Fibroblast of lung (primary cell): Measurements from ENCODE around the gene ZSCAN2.
"Not testable (repeated sequence)": the region's sequence is repeated elsewhere in the genome, so short reads cannot be mapped to it uniquely, and the experiment has no call there.

Experiments used
- CTCF ChIP-seq, 2 donors: IDR thresholded peaks in 1 of 2; conservative IDR thresholded peaks in 1 of 2; 1 replicate in 1 of 2; 2 replicates in 1 of 2; pipeline ENCODE4 v1.5.1; 2011 to 2012; ENCODE audit warnings: low read length in 2 of 2, control low read depth in 1 of 2, inconsistent platforms in 1 of 2, low read depth in 1 of 2, mild to moderate bottlenecking in 1 of 2
- EZH2 ChIP-seq: IDR thresholded peaks from 2 replicates; pipeline ENCODE4 v1.5.1; 2012; ENCODE audit warnings: low read length, control low read depth, mild to moderate bottlenecking; ENCODE audit errors: missing control alignments

GRCh38 chr15:84642640-84643039 is 41.8 kb downstream of the ZSCAN2 start:
- TF ChIP-seq CTCF (conservative IDR thresholded peaks at IDR 0.05 in 1 of 2, IDR thresholded peaks at IDR 0.05 in 1 of 2; ENCODE audit: low read depth in 1 of 2, low read length in 2 of 2); EZH2: not testable (repeated sequence)
